SH-SY5Y (cell line): ENCODE measurements around the gene EIF4G2.

ENCODE experiments used
- GATA2 ChIP-seq: IDR thresholded peaks from 2 replicates; pipeline ENCODE4 v1.6.1; 2011; ENCODE audit warnings: mild to moderate bottlenecking, low read depth, low read length
- GATA3 ChIP-seq: IDR thresholded peaks from 2 replicates; pipeline ENCODE4 v1.6.1; 2011; ENCODE audit warnings: low read depth, mild to moderate bottlenecking, low read length, moderate library complexity

The EIF4G2 gene

GRCh38 chr11:10828402-10828801 lies 19.7 kb upstream of the EIF4G2 start:
- TF ChIP-seq GATA3 (no peak), GATA2 (no peak)

GRCh38 chr11:10824888-10825287 lies 16.2 kb upstream of the EIF4G2 start:
- TF ChIP-seq GATA3 (no peak), GATA2 (no peak)

GRCh38 chr11:10823152-10823579 lies 14.4 kb upstream of the EIF4G2 start:
- TF ChIP-seq GATA3 (no peak), GATA2 (no peak)

GRCh38 chr11:10818594-10818993 lies 9.9 kb upstream of the EIF4G2 start:
- TF ChIP-seq GATA3: no peak
- no peak for TF ChIP-seq GATA2

- no peak for TF ChIP-seq GATA2
- no peak for TF ChIP-seq GATA3
These were observed 5.2 kb upstream of the EIF4G2 start for GRCh38 chr11:10813945-10814344.

GRCh38 chr11:10809373-10810160 lies 841 bp upstream of the EIF4G2 start:
- 0 out of 2 replicates have a peak, but pooled peaks have one; percentile 0 for TF ChIP-seq GATA2
- no peak for TF ChIP-seq GATA3

GRCh38 chr11:10808235-10808552 lies 532 bp downstream of the EIF4G2 start:
- TF ChIP-seq GATA3 (no peak), GATA2 (no peak)

GRCh38 chr11:10807493-10808234 lies 1.1 kb downstream of the EIF4G2 start:
- TF ChIP-seq GATA2 (no peak), GATA3 (no peak)

GRCh38 chr11:10806206-10806605 lies 2.5 kb downstream of the EIF4G2 start:
- TF ChIP-seq GATA2 (no peak), GATA3 (no peak)

GRCh38 chr11:10805741-10806140 lies 3.0 kb downstream of the EIF4G2 start:
- TF ChIP-seq GATA2: no peak
- no peak for TF ChIP-seq GATA3

- TF ChIP-seq GATA3 (no peak), GATA2 (no peak)
These were observed 5.0 kb downstream of the EIF4G2 start for GRCh38 chr11:10803676-10804075.

- TF ChIP-seq GATA2 (no peak), GATA3 (no peak)
These were observed 8.4 kb downstream of the EIF4G2 start for GRCh38 chr11:10800292-10800691.

- TF ChIP-seq GATA3 (no peak), GATA2 (no peak)
These were observed 10.3 kb downstream of the EIF4G2 start for GRCh38 chr11:10798330-10798928.

- TF ChIP-seq GATA2 (no peak), GATA3 (no peak)
These were observed 11.2 kb downstream of the EIF4G2 start for GRCh38 chr11:10797531-10797930.
